ENCODE measurements around the gene GPR55.

The GPR55 gene

DNA sequence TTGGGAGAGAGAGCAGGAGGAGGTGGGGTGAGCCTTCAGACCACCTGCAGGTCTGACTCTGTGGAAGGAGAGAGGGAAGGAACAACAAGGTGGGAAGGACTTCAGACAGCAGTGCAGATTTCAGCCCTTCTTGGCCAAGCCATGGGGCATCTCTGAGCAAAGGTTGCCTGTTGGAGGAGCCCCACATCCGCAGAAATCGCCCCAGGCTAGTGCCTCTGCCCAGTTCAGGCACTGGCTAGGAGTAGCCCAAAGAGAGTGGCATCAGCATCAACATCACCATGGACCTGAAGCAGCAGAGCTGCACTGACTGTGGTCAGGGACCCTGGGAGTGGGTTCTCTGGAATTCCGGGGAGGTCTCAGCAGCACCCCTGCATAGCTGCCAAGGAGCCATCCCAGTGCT lies 10.2 kb downstream of the GPR55 start:
- no peak for DNase-seq

GRCh38 chr2:230913406-230914143 lies 11.5 kb downstream of the GPR55 start:
- no peak for DNase-seq

GRCh38 chr2:230912724-230913123 lies 12.3 kb downstream of the GPR55 start:
- no peak for DNase-seq

- no peak for DNase-seq
Measured at GRCh38 chr2:230912046-230912445, 13.0 kb downstream of the GPR55 start.

- DNase-seq = no peak
Measured at GRCh38 chr2:230910546-230911177, 14.4 kb downstream of the GPR55 start.

DNA sequence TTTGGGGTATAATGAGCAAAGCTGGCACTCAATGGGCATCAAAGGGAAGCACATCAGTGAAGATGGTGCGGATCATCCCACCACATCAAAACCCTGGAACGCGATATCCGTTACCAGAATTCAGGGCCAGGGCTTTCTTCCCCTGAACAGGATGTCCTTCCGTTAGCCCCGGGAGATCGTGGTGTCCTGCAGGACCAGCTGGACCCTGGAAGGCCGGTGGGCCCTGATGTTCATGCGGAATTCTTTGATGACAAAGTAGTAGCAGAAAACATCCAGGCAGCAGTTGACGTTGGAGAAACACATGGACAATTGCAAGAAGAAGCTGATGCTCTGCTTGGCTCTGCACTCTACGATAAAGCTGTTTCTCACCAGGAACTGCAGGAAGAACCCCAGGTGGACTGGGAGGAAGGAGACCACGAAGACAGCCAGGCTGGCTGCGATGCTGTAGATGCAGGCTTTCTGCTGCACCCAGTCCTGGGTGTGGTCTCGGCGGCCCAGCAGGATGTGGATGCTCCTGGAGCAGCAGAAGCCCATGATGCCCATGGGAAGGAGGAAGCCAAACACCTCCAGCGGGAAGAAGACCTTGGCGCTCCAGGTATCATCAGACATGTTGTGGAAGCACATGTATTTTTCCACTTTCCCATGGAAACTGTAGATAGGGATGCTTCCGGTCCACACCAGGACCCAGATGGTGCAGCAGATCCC lies 15.0 kb downstream of the GPR55 start:
- no peak for DNase-seq

DNA sequence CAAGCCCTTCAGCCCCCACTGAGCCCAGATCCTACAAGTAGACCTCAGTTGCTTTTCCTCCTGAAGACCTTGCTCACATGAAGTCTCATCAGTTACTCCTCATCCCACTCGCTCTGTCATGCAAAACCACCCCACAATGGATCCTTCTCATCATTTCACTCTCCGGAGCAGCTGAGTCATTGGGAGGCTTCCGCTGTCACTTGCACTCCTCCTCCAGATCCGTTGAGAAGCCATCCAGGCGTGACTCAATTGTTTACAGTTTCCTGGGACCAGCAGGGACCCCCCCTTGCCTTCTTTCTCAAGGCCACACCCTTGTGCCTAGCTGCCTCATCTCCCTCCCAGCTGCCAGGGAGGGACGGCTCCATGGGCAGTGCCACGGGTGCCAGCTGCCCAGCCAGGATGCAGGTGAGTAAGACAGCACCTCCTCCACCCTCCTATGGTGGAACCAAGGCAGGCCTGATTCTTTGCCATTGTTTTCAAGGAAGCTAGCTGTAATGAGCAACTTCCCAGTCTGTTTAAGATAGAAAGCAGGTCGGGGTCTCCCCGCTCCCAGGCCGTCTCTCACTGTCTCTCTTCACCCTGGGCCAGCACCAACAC lies 16.3 kb downstream of the GPR55 start:
- DNase-seq = peak; percentile 77

GRCh38 chr2:230908092-230908594 lies 16.9 kb downstream of the GPR55 start:
- DNase-seq = no peak

DNA sequence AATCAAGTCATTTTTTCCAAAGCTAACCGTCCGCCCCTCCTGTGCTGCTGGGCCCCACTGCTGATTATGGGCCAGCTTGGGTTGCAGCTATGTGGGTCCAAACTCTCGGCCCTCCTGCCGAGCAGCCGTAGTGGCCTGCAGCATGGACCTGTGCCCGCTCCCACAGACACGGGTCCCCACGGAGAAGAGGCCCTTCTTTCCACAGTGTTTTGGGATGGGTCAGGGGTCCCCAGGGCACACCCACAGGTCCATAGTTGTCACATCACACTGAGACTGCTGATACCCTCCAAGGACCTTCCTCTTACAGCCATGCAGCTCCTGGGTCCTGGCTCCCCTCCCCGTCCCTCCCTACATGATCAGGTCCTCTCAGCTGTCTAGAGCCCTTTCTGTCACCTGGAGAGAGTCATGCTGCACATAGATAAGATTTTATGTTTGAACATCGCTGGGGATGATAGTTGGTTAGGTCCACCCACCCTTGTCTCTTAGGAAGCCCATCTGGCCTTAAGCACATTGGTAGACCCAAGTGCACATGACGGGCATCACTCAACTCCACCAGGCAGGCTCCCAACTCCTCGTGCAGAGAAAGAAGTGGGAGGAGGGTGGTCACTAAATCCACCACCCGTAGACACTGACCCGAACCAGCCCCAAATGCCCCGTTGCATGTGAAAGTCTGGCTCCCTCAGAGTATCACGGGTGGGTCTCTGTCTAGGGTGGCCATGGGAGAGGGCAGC lies 17.5 kb downstream of the GPR55 start:
- no peak for DNase-seq

DNA sequence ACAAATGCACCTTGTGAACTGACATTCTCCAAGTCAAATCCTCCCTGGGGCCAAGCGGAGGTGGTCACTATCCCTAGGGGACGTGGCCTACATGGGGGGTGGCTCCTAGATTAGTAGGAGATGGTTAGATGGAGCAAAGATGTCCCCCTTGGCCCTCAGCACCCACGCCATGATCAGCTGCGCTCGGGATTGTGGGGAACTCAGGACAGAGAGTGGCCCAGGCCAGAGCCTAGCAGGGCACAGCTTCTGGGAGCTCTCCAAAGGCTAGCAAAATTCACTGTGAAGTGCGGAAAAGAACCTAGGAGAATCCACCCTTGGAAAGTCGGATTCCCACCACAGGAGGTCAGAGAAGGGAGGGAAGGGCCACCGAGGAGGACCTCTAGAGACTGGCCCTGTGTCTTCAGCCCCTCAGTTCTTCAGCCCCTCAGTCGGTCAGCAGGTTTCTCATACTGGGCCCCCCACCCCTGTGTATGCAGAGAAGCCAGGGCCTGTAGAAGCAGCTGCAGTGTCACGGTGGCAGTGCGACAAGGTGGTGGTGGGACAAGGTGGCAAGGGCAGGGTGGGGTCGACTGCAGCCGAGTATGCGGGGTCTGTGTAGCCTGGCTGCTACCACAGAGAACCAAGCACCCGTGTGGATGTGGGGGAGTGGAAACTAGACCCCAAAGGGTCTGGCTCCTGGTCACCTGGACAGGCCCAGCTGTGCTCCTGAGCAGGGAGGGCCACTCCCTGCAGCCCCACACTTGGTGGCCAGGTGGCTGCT lies 18.4 kb downstream of the GPR55 start:
- no peak for DNase-seq

- DNase-seq = peak; percentile 52
Measured at GRCh38 chr2:230905448-230906421, 19.3 kb downstream of the GPR55 start.

DNA sequence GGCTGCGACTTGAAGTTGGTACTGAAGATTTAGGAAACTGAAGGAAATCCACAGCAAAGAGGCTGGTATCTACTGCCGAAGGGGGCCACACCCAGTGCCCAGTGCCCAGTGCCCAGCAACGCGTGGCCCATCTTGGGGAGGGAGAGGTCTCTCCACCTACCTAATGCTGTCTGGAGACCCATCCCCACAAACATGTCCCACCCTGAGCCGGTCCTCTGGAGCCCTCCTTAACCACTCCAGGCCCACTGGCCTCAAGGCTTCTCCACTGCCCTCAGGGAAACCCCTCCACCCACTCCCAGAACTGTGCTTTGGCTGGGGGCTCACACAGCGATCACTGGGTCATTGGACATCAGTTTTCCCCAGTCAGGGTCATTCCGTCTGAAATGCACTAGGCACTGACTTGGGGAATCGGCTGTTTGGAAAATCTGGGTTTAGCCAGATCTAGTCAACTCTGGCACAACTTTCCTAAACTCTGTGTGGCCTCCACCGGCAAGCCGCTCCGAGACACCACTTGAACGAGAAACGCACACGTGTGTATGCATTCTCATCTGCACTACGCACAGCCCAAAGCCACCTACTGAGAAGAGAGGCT lies 20.1 kb downstream of the GPR55 start:
- no peak for DNase-seq

- no peak for DNase-seq
Measured at GRCh38 chr2:230903231-230904150, 21.6 kb downstream of the GPR55 start.

DNA sequence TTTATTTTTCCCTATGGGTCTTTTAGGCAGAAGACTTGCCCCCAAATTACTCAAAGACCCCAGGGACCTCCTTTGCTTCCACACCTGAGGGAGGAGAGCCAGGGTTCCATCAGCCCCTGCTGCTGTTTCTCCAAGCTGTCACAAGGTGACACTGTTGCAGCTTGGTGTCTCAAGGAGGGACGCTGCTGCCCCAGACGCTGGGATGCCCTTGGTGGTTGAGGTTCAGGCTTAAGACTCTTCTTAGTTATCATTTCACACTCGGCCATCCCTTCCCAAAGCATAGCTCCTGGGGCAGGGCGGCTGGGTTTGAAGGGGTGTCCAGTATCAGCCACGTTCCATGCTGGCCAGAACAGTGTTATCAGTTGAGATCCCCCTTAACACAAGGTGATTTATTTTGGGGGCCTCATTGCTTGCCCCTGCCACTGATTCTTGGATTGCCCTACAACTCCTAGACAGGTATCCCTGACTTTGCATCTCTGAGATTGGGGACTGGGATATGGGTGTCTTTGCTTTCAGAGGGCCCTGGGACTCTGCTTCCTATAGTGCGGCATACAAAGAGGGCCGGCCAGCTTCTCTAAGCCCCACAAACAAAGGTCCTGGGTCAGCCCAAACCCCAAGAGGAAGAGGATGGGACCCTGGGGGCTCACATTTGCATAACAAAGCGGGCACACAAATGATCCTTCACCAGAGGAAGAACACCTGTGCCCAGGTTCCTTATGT lies 22.7 kb downstream of the GPR55 start:
- DNase-seq = peak; percentile 57

- DNase-seq = no peak
Measured at GRCh38 chr2:230901006-230901405, 24.0 kb downstream of the GPR55 start.

GRCh38 chr2:230900336-230900995 lies 24.6 kb downstream of the GPR55 start:
- DNase-seq = no peak

- DNase-seq = no peak
Measured at GRCh38 chr2:230899786-230900185, 25.3 kb downstream of the GPR55 start.

- peak; percentile 61 for DNase-seq
Measured at GRCh38 chr2:230899287-230899686, 25.8 kb downstream of the GPR55 start.
